ENCODE results near the gene DPYSL3.

DNA sequence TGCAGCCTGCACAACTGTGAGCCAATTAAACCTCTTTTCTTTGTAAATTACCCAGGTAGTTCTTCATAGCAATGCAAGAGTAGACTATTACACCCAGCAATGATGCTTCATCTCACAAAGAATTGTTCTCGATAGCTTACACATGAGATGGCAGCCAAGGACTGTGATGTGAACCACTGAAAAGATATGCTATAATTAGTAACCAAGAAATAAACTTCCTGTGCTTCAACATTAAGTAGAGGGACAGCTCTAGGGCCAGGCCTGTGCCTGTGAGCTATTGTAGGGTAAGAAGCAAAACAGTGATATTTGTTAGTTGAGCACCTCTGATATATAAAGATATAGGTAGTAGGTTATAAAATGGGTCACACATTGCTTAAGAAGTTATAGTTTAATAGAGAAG, 41.8 kb upstream of the DPYSL3 start:
- TF ChIP-seq, protein P1, sequence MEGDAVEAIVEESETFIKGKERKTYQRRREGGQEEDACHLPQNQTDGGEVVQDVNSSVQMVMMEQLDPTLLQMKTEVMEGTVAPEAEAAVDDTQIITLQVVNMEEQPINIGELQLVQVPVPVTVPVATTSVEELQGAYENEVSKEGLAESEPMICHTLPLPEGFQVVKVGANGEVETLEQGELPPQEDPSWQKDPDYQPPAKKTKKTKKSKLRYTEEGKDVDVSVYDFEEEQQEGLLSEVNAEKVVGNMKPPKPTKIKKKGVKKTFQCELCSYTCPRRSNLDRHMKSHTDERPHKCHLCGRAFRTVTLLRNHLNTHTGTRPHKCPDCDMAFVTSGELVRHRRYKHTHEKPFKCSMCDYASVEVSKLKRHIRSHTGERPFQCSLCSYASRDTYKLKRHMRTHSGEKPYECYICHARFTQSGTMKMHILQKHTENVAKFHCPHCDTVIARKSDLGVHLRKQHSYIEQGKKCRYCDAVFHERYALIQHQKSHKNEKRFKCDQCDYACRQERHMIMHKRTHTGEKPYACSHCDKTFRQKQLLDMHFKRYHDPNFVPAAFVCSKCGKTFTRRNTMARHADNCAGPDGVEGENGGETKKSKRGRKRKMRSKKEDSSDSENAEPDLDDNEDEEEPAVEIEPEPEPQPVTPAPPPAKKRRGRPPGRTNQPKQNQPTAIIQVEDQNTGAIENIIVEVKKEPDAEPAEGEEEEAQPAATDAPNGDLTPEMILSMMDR (IDR thresholded peaks at IDR 0.05; ENCODE audit: insufficient read depth, low read length, poor library complexity, severe bottlenecking), result no peak
- no peak for TF ChIP-seq EZH2phosphoT487 (conservative IDR thresholded peaks at IDR 0.05; ENCODE audit: low read length)

Data from SU-DHL-6 (cell line).